B cell (primary cell): ENCODE measurements around the gene NLRP11. TPM values are rescaled to one million over a fixed set of nuclear protein-coding genes. Genes with fewer than 3 reads are reported as not detected.

ENCODE experiments used
- ATAC-seq: fragments of 200-7000 bp; cut with Tn5 transposase; one replicate; pipeline ENCODE4 v1.10.0; 2021; ENCODE audit warnings: low read depth, mild to moderate bottlenecking, moderate number of reproducible peaks, moderate library complexity
- CTCF ChIA-PET: fragments of 350-600 bp; sonication (Branson Sonifier 250); formaldehyde crosslinking; loops from one replicate; lab custom pipeline; 2021; ENCODE audit warnings: antibody characterized with exemption, inconsistent platforms; lab: Charles Lee
- POLR2A ChIA-PET: fragments of 350-600 bp; sonication (Branson Sonifier 250); formaldehyde crosslinking; loops from one replicate; lab custom pipeline; 2021; ENCODE audit warnings: antibody characterized with exemption; lab: Charles Lee
- DNase-seq: peaks from one replicate; pipeline ENCODE4 v3.0.0; 2013
- H2AFZ ChIP-seq: 2 replicates; pipeline ENCODE4 v1.6.1; 2012; ENCODE audit warnings: mild to moderate bottlenecking, low read depth, low read length; ENCODE audit not compliant: insufficient read depth, poor library complexity, severe bottlenecking
- H3K27ac ChIP-seq, 2 donors: 1 replicate in 1 of 2; 2 replicates in 1 of 2; pipeline ENCODE4 v1.5.1; 2012 to 2013; ENCODE audit warnings: low read length in 2 of 2, mild to moderate bottlenecking in 2 of 2, moderate library complexity in 1 of 2
- H3K27me3 ChIP-seq, 4 experiments: fragments of 200-600 bp in 1 of 4; sonication (generic) in 1 of 4; replicated peaks in 1 of 4; 1 replicate in 2 of 4; 2 replicates in 2 of 4; pipeline versions ENCODE4 v1.6.1 to v1.7.0; 2013 to 2016; ENCODE audit warnings: low read length in 3 of 4, mild to moderate bottlenecking in 2 of 4, mixed read lengths in 1 of 4, moderate library complexity in 1 of 4; ENCODE audit not compliant: insufficient read depth in 4 of 4, control insufficient read depth in 3 of 4; ENCODE audit errors: control extremely low read depth in 1 of 4
- H3K36me3 ChIP-seq, 2 experiments: replicated peaks in 1 of 2; 1 replicate in 1 of 2; 2 replicates in 1 of 2; pipeline versions ENCODE4 v1.6.1 to v1.7.1; 2013; ENCODE audit warnings: low read length in 1 of 2; ENCODE audit not compliant: insufficient read depth in 2 of 2, control insufficient read depth in 1 of 2; ENCODE audit errors: control extremely low read depth in 1 of 2, extremely low read depth in 1 of 2
- H3K4me1 ChIP-seq, 2 donors: fragments of 200-600 bp in 1 of 2; sonication (generic) in 1 of 2; 1 replicate in 1 of 2; 2 replicates in 1 of 2; pipeline versions ENCODE4 v1.5.1 to v1.6.1; 2013 to 2017; ENCODE audit warnings: low read length in 2 of 2; ENCODE audit not compliant: control insufficient read depth in 2 of 2, insufficient read depth in 2 of 2
- H3K4me2 ChIP-seq: replicated peaks from 2 replicates; pipeline ENCODE3; 2012; ENCODE audit warnings: mild to moderate bottlenecking, low read depth, low read length; ENCODE audit not compliant: poor library complexity, severe bottlenecking
- H3K4me3 ChIP-seq, 5 experiments: fragments of 200-600 bp in 1 of 5; sonication (generic) in 1 of 5; 1 replicate in 3 of 5; 2 replicates in 2 of 5; pipeline versions ENCODE4 v1.5.1 to v1.7.0; 2011 to 2016; ENCODE audit warnings: low read length in 4 of 5, mild to moderate bottlenecking in 4 of 5, low read depth in 2 of 5, control low read depth in 1 of 5, moderate library complexity in 1 of 5; ENCODE audit not compliant: insufficient read depth in 1 of 5; ENCODE audit errors: control extremely low read depth in 1 of 5, extremely low read depth in 1 of 5
- H3K79me2 ChIP-seq: fragments of 200-600 bp; sonication (generic); one replicate; pipeline ENCODE4 v1.6.0; 2016; ENCODE audit warnings: low read length; ENCODE audit not compliant: control insufficient read depth, insufficient read depth
- H3K9ac ChIP-seq: fragments of 200-600 bp; sonication (generic); 2 replicates; pipeline ENCODE4 v1.6.1; 2017; ENCODE audit warnings: mild to moderate bottlenecking, low read length, moderate library complexity
- H3K9me3 ChIP-seq, 3 donors: one replicate each; pipeline versions ENCODE4 v1.6.1 to v1.7.1; 2013; ENCODE audit warnings: low read length in 2 of 3; ENCODE audit not compliant: control insufficient read depth in 2 of 3, insufficient read depth in 1 of 3; ENCODE audit errors: control extremely low read depth in 1 of 3
- H4K20me1 ChIP-seq: 2 replicates; pipeline ENCODE4 v1.6.0; 2012; ENCODE audit warnings: mild to moderate bottlenecking, low read length; ENCODE audit not compliant: insufficient read depth, control insufficient read depth, poor library complexity, severe bottlenecking
- H3K27ac Mint-ChIP-seq: one replicate; pipeline ENCODE4 v1.8.0; 2021; ENCODE audit warnings: mixed read lengths
- H3K27me3 Mint-ChIP-seq: one replicate; pipeline ENCODE4 v1.8.0; 2021; ENCODE audit warnings: mixed read lengths
- H3K4me1 Mint-ChIP-seq: one replicate; pipeline ENCODE4 v1.8.0; 2021; ENCODE audit warnings: mixed read lengths
- H3K4me3 Mint-ChIP-seq: one replicate; pipeline ENCODE4 v1.8.0; 2021; ENCODE audit warnings: mixed read lengths
- H3K9me3 Mint-ChIP-seq: one replicate; pipeline ENCODE4 v1.8.0; 2022; ENCODE audit warnings: mixed read lengths; ENCODE audit not compliant: insufficient read depth
- EZH2 ChIP-seq: IDR thresholded peaks from 2 replicates; pipeline ENCODE4 v1.6.1; 2012; ENCODE audit warnings: borderline replicate concordance, low read depth, mild to moderate bottlenecking, moderate library complexity, low read length; ENCODE audit not compliant: insufficient read depth, poor library complexity, severe bottlenecking
- WGBS: methylation state at CpG from one replicate; pipeline ENCODE4 v1.1.5; 2013; ENCODE audit warnings: missing lambda C conversion rate; ENCODE audit not compliant: insufficient coverage; 5-methylcytosine and 5-hydroxymethylcytosine counted together
- intact Hi-C: fragments of 100-400 bp; cut with micrococcal nuclease; formaldehyde crosslinking; loops from one replicate; pipeline ENCODE4 v1.10.0; 2022
- polyA plus RNA-seq: library from polyadenylated mRNA; depleted of rRNA; stranded (reverse); fragments of >200 nt; gene quantifications from 2 replicates; pipeline ENCODE4 v1.2.3, GENCODE V29; 2012
- total RNA-seq, 2 donors: library from RNA; stranded (reverse); fragments of 120-200 nt in 1 of 2; gene quantifications; 1 replicate in 1 of 2; 2 replicates in 1 of 2; pipeline versions ENCODE4 v1.2.3 to v1.2.4, GENCODE V29; 2013 to 2022
- TF ChIP-seq, protein P1 (sequence below): fragments of 200-600 bp; IDR thresholded peaks from one replicate; pipeline ENCODE4 v1.8.0; 2022; ENCODE audit warnings: antibody characterized with exemption, mild to moderate bottlenecking

NLRP11 gene
- total and polyA plus RNA-seq, 2 donors (not counting 1 experiment from before 2014, with no cell fraction given): 0.24 TPM; not detected in 1

DNA sequence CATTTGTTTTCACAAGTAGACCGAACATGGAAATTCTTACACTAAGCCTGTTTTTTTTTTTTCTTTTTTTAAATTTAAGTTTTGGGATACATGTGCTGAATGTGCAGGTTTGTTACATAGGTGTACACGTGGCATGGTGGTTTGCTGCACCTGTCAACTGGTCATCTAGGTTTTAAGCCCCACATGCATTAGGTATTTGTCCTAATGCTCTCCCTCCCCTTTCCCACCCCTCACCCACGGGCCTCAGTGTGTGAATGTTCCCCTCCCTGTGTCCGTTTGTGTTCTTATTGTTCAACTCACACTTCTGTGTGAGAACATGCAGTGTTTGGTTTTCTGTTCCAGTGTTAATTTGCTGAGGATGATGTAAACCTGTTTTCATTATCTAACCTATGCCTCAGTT is 7.1 kb upstream of the NLRP11 start:
- ChIA-PET CTCF (interaction anchor here (1.2 kb wide), 1 partner anchor 42 kb away, joined by 3 read pairs; no protein-coding TSS in a partner anchor), POLR2A (no interaction called here)
- Histone ChIP-seq H2AFZ (no peak overlapping the region), H3K4me1 (no peaks in the 10 kb centered on the region), H3K4me2 (no peak overlapping the region), H3K9ac (no peak overlapping the region), H3K27me3 (no peaks in the 10 kb centered on the region), H3K79me2 (no peaks in the 10 kb centered on the region), H3K27ac (no peak overlapping the region), H3K9me3 (peaks cover 0 to 4% (median 0%) of the 10 kb centered on the region in 3 donors), H3K36me3 (no peaks in the 10 kb centered on the region), H4K20me1 (no peaks in the 10 kb centered on the region), H3K4me3 (no peak overlapping the region)
- Mint-ChIP-seq H3K27ac (no peak overlapping the region), H3K4me3 (no peak overlapping the region), H3K9me3 (peaks cover 3% of the 10 kb centered on the region), H3K27me3 (no peaks in the 10 kb centered on the region), H3K4me1 (no peaks in the 10 kb centered on the region)
- DNase-seq (no peak), ATAC-seq (no peak)
- TF ChIP-seq, protein P1, sequence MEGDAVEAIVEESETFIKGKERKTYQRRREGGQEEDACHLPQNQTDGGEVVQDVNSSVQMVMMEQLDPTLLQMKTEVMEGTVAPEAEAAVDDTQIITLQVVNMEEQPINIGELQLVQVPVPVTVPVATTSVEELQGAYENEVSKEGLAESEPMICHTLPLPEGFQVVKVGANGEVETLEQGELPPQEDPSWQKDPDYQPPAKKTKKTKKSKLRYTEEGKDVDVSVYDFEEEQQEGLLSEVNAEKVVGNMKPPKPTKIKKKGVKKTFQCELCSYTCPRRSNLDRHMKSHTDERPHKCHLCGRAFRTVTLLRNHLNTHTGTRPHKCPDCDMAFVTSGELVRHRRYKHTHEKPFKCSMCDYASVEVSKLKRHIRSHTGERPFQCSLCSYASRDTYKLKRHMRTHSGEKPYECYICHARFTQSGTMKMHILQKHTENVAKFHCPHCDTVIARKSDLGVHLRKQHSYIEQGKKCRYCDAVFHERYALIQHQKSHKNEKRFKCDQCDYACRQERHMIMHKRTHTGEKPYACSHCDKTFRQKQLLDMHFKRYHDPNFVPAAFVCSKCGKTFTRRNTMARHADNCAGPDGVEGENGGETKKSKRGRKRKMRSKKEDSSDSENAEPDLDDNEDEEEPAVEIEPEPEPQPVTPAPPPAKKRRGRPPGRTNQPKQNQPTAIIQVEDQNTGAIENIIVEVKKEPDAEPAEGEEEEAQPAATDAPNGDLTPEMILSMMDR: no peak
- TF ChIP-seq EZH2: no peak
- WGBS: no CpG with 5 or more reads among the region's 4 CpGs
- intact Hi-C loops: no loop called here

DNA sequence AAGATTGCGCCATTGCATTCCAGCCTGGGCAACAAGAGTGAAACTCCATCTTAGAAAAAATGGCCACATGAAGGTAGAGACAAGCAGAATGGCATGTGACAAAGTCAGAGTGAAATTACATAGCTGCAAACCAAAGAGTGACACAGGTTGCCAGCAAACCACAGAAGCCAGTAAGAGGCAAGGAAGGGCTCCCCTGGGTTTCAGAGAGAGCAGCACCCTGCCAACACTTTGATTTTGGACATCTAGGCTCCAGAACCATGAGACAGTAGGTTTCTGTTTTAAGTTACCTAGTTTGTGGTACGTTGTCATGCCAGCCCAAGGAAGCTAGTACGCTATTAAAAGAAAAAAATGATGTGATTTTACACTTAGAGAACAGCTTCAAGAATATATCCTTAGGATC is 6.5 kb upstream of the NLRP11 start:
- Mint-ChIP-seq H3K27me3 (no peaks in the 10 kb centered on the region), H3K27ac (no peak overlapping the region), H3K9me3 (peaks cover 3% of the 10 kb centered on the region), H3K4me3 (no peak overlapping the region), H3K4me1 (no peaks in the 10 kb centered on the region)
- H3K36me3 ChIP-seq: no peaks in the 10 kb centered on the region
- intact Hi-C loops: no loop called here
- no peak for TF ChIP-seq EZH2
- TF ChIP-seq, protein P1: no peak
- ATAC-seq: no peak
- no peak for DNase-seq
- peaks cover 0 to 4% (median 0%) of the 10 kb centered on the region in 3 donors for H3K9me3 ChIP-seq
- H3K9ac ChIP-seq: no peak overlapping the region
- no peak overlapping the region for H3K27ac ChIP-seq
- H3K4me2 ChIP-seq: no peak overlapping the region
- H3K4me3 ChIP-seq: no peak overlapping the region
- no peaks in the 10 kb centered on the region for H3K79me2 ChIP-seq
- no peaks in the 10 kb centered on the region for H4K20me1 ChIP-seq
- POLR2A ChIA-PET: no interaction called here
- 100% methylated on average over 1 of the region's 3 CpGs for WGBS
- H3K4me1 ChIP-seq: no peaks in the 10 kb centered on the region
- CTCF ChIA-PET: interaction anchor here (1.2 kb wide), 1 partner anchor 42 kb away, joined by 3 read pairs; no protein-coding TSS in a partner anchor
- no peaks in the 10 kb centered on the region for H3K27me3 ChIP-seq
- H2AFZ ChIP-seq: no peak overlapping the region
